ENCODE results near the gene STX8.
"Not testable (repeated sequence)": the region's sequence is repeated elsewhere in the genome, so short reads cannot be mapped to it uniquely, and the experiment has no call there.

The STX8 gene

DNA sequence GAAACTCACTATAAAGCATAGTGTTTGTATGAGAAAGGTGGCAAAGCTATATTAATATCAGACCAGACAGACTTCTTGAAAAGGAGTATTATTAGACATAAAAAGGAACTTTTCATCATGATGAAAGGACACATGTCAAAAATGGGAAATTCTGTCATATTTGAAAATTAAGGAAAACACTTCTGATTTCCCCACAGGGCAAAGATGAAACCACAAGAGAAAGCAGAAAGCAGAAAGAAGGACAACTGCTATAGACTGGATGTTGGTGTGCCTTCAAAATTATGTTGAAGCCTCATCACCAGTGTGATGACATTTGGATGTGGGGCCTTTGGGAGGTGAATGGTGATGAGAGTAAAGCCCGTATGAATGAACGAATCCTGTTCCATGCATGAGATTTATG lies 193.0 kb downstream of the STX8 start:
- H3K36me3 ChIP-seq: no peaks in the 10 kb centered on the region
- H3K27me3 ChIP-seq: no peaks in the 10 kb centered on the region
- no peak overlapping the region for H3K4me3 ChIP-seq (ENCODE audit: low read depth, low read length)
- no peak for DNase-seq
- TF ChIP-seq, protein P1, sequence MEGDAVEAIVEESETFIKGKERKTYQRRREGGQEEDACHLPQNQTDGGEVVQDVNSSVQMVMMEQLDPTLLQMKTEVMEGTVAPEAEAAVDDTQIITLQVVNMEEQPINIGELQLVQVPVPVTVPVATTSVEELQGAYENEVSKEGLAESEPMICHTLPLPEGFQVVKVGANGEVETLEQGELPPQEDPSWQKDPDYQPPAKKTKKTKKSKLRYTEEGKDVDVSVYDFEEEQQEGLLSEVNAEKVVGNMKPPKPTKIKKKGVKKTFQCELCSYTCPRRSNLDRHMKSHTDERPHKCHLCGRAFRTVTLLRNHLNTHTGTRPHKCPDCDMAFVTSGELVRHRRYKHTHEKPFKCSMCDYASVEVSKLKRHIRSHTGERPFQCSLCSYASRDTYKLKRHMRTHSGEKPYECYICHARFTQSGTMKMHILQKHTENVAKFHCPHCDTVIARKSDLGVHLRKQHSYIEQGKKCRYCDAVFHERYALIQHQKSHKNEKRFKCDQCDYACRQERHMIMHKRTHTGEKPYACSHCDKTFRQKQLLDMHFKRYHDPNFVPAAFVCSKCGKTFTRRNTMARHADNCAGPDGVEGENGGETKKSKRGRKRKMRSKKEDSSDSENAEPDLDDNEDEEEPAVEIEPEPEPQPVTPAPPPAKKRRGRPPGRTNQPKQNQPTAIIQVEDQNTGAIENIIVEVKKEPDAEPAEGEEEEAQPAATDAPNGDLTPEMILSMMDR (IDR thresholded peaks at IDR 0.05; ENCODE audit: low read depth, low read length): no peak
- H3K9me3 ChIP-seq: no peaks in the 10 kb centered on the region
- no peaks in the 10 kb centered on the region for H3K4me1 ChIP-seq

DNA sequence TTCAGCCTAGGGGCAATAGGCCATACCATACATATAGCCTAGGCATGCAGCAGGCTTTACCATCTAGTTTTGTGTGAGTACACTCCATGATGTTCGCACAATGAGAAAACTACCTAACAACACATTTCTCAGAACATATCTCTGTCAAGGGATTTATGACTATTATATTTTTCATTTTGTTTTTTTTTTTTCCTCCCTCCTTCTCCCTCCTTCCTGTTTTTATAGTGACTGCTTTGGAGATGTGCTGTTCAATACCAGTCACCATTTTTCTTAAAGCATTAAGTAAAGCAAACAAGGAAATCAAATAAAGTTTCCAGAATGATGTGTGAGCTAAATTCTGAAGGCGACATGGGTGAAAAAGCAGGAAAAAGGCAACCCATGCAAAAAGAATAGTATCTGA lies 194.6 kb downstream of the STX8 start:
- Histone ChIP-seq H3K36me3 (no peaks in the 10 kb centered on the region), H3K4me1 (no peaks in the 10 kb centered on the region), H3K4me3 (ENCODE audit: low read depth, low read length) (no peak overlapping the region), H3K9me3 (no peaks in the 10 kb centered on the region), H3K27me3 (no peaks in the 10 kb centered on the region)
- no peak for DNase-seq
- TF ChIP-seq, protein P1 (IDR thresholded peaks at IDR 0.05; ENCODE audit: low read depth, low read length): no peak

DNA sequence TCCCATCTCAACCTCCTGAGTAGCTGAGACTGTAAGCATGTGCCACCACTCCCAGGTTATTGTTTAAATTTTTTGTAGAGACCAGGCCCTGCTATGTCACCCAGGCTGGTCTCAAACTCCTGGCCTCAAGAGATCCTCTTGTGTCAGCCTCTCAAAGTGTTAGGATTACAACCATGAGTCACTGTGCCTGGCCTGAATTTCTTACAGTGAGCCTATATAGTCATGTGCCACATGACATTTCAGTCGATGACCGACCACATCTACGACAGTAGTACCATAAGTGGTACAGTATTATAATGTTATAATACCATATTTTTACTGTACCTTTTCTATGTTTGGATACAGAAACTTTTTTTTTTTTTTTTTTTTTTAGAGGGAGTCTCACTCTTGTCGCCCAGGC lies 195.3 kb downstream of the STX8 start:
- no peaks in the 10 kb centered on the region for H3K9me3 ChIP-seq
- no peaks in the 10 kb centered on the region for H3K27me3 ChIP-seq
- TF ChIP-seq, protein P1 (IDR thresholded peaks at IDR 0.05; ENCODE audit: low read depth, low read length): no peak
- DNase-seq: no peak
- H3K4me3 ChIP-seq (ENCODE audit: low read depth, low read length): no peak overlapping the region
- no peaks in the 10 kb centered on the region for H3K4me1 ChIP-seq
- no peaks in the 10 kb centered on the region for H3K36me3 ChIP-seq

DNA sequence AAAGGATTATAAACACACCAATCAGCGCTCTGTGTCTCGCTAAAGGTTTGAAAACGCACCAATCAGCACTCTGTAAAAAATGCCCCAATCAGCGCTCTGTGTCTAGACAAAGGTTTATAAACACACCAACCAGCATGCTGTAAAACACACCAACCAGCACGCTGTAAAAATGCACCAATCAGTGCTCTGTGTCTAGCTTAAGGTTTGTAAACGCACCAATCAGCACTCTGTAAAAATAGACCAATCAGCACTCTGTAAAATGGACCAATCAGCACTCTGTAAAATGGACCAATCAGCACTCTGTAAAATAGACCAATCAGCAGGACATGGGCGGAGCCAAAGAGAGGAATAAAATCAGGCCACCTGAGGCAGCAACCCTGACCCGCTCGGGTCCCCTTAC lies 199.4 kb downstream of the STX8 start:
- H3K27me3 ChIP-seq; DNase-seq; H3K4me3 ChIP-seq (ENCODE audit: low read depth, low read length); H3K36me3 ChIP-seq; H3K9me3 ChIP-seq; H3K4me1 ChIP-seq: not testable (repeated sequence)

DNA sequence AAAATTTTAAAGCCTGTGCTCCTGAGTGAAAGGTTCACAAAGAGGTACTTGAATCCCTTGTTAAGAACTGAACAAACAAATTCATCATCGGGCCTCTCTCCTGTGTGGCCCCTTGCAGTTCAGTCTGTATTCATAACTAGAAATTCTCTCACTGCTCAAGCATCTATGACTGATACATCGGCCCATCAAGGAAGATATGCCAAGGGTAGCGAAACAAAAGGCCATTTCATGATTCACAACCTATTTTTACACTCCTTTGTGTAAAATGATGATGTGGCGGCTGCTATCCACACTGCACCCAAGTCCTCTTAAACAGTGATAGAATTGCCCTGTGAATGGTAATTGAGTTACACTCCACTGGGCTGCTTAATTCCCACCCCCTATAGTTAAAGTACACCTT lies 204.6 kb downstream of the STX8 start:
- no peak overlapping the region for H3K4me3 ChIP-seq (ENCODE audit: low read depth, low read length)
- no peak for DNase-seq
- H3K4me1 ChIP-seq: no peaks in the 10 kb centered on the region
- TF ChIP-seq, protein P1 (IDR thresholded peaks at IDR 0.05; ENCODE audit: low read depth, low read length): no peak
- no peaks in the 10 kb centered on the region for H3K9me3 ChIP-seq
- H3K36me3 ChIP-seq: no peaks in the 10 kb centered on the region
- no peaks in the 10 kb centered on the region for H3K27me3 ChIP-seq

DNA sequence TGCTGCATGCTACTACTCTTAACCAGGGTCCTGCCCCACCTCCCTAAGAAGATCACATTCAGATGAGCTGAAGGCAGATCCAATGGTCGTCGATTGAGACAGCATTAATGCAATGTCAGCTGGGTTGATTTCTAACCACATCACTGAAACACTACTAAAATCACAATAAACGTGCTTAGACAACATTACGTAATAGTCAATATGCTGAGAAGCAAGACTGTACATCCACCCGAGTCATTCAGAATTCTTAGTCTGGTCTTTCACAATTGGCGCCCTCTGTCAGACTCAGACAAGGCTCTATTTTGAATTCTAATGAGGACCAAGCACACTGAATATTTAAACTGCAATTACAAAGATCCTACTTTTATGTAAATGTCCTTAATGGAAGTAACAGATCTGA lies 205.2 kb downstream of the STX8 start:
- no peaks in the 10 kb centered on the region for H3K4me1 ChIP-seq
- H3K4me3 ChIP-seq (ENCODE audit: low read depth, low read length): no peak overlapping the region
- TF ChIP-seq, protein P1 (IDR thresholded peaks at IDR 0.05; ENCODE audit: low read depth, low read length): no peak
- H3K9me3 ChIP-seq: no peaks in the 10 kb centered on the region
- no peak for DNase-seq
- no peaks in the 10 kb centered on the region for H3K36me3 ChIP-seq
- no peaks in the 10 kb centered on the region for H3K27me3 ChIP-seq

DNA sequence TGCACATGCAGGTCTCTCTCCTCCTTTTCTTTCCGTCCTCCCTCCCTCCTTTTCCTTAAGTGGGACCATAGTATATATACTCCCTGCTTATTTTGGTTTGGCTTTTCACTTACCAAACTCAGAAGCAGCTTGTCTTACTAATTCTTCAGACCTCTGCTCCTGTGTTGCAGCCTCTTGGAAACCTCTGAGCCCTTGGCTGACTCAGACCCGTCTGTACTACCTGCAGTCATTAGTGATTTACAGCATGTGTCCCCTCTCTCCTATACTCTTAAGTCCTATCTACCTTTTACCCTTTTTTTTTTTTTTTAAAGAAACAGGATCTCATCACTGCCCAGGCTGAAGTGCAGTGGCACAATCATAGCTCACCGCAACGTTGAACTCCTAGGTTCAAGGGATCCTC lies 207.0 kb downstream of the STX8 start:
- no peak overlapping the region for H3K4me3 ChIP-seq (ENCODE audit: low read depth, low read length)
- H3K4me1 ChIP-seq: no peaks in the 10 kb centered on the region
- H3K27me3 ChIP-seq: no peaks in the 10 kb centered on the region
- H3K36me3 ChIP-seq: no peaks in the 10 kb centered on the region
- no peak for DNase-seq
- no peaks in the 10 kb centered on the region for H3K9me3 ChIP-seq
- TF ChIP-seq, protein P1 (IDR thresholded peaks at IDR 0.05; ENCODE audit: low read depth, low read length): no peak
